Liver (tissue), 3 donors: ENCODE measurements around the gene LILRA5.
"Not testable (repeated sequence)": the region's sequence is repeated elsewhere in the genome, so short reads cannot be mapped to it uniquely, and the experiment has no call there.

Source experiments
- ATF3 ChIP-seq: IDR thresholded peaks from 2 replicates; pipeline ENCODE4 v1.6.1; 2016; ENCODE audit warnings: antibody characterized with exemption
- CTCF ChIP-seq: fragments of 150-350 bp; IDR thresholded peaks from 2 replicates; pipeline ENCODE4 v1.5.1; 2017; ENCODE audit warnings: improper control_type of control experiment, low read depth, low read length; ENCODE audit not compliant: missing input control
- EGR1 ChIP-seq, 2 donors: IDR thresholded peaks; 2 replicates each; pipeline ENCODE4 v1.6.1; 2016 to 2018; ENCODE audit warnings: antibody characterized with exemption in 2 of 2, low read depth in 2 of 2
- FOXA2 ChIP-seq: IDR thresholded peaks from 2 replicates; pipeline ENCODE4 v1.6.1; 2016; ENCODE audit warnings: antibody characterized with exemption
- GABPA ChIP-seq, 2 donors: IDR thresholded peaks in 1 of 2; conservative IDR thresholded peaks in 1 of 2; 2 replicates each; pipeline ENCODE4 v1.6.1; 2016; ENCODE audit warnings: antibody characterized with exemption in 2 of 2, mild to moderate bottlenecking in 1 of 2, moderate library complexity in 1 of 2
- HNF4G ChIP-seq: IDR thresholded peaks from 2 replicates; pipeline ENCODE4 v1.6.1; 2016; ENCODE audit warnings: antibody characterized with exemption
- JUND ChIP-seq, 2 donors: IDR thresholded peaks; 2 replicates each; pipeline ENCODE4 v1.6.1; 2016; ENCODE audit warnings: antibody characterized with exemption in 2 of 2
- MAX ChIP-seq: IDR thresholded peaks from 2 replicates; pipeline ENCODE4 v1.6.1; 2016; ENCODE audit warnings: antibody characterized with exemption
- RAD21 ChIP-seq, 2 donors: IDR thresholded peaks; 2 replicates each; pipeline ENCODE4 v1.6.1; 2016; ENCODE audit warnings: antibody characterized with exemption in 2 of 2, mild to moderate bottlenecking in 2 of 2
- REST ChIP-seq: IDR thresholded peaks from 2 replicates; pipeline ENCODE4 v1.6.1; 2016; ENCODE audit warnings: antibody characterized with exemption, mild to moderate bottlenecking
- RXRA ChIP-seq, 2 donors: IDR thresholded peaks; 2 replicates each; pipeline ENCODE4 v1.6.1; 2017 to 2018; ENCODE audit warnings: antibody characterized with exemption in 2 of 2, mild to moderate bottlenecking in 1 of 2
- TAF1 ChIP-seq: conservative IDR thresholded peaks from 2 replicates; pipeline ENCODE4 v1.6.1; 2016; ENCODE audit warnings: antibody characterized with exemption, mild to moderate bottlenecking
- YY1 ChIP-seq: IDR thresholded peaks from 2 replicates; pipeline ENCODE4 v1.6.1; 2016; ENCODE audit warnings: antibody characterized with exemption, mild to moderate bottlenecking
- ZBTB33 ChIP-seq: IDR thresholded peaks from 2 replicates; pipeline ENCODE4 v1.6.1; 2016; ENCODE audit warnings: antibody characterized with exemption
- donor health status: healthy.
- donor health status: healthy.

GRCh38 chr19:54278056-54278455, 34.9 kb downstream of the LILRA5 start:
- not testable (repeated sequence) for TF ChIP-seq JUND (IDR thresholded peaks at IDR 0.05); RXRA (IDR thresholded peaks at IDR 0.05); CTCF; HNF4G; TAF1; GABPA (IDR thresholded peaks at IDR 0.05 in 1 of 2, conservative IDR thresholded peaks at IDR 0.05 in 1 of 2); EGR1 (IDR thresholded peaks at IDR 0.05; ENCODE audit: low read depth in 2 of 2); ZBTB33; MAX; RAD21 (IDR thresholded peaks at IDR 0.05); REST; ATF3; YY1; FOXA2
